ENCODE measurements around the gene TSPAN10. TPM values are rescaled to one million over a fixed set of nuclear protein-coding genes. Genes with fewer than 3 reads are reported as not detected.

TSPAN10 gene
- total RNA-seq, 4 donors from 2014 or later, result not detected

- H3K4me1 ChIP-seq, result no peaks in the 10 kb centered on the region
- no peak for TF ChIP-seq POLR2A (IDR thresholded peaks at IDR 0.05)
- no peak for TF ChIP-seq CTCF (IDR thresholded peaks at IDR 0.05)
- DNase-seq, result no peak
- H3K27me3 ChIP-seq, result no peaks in the 10 kb centered on the region
- no peaks in the 10 kb centered on the region for H3K9me3 ChIP-seq
- peaks cover 0 to 100% (median 0%) of the 10 kb centered on the region in 3 donors for H3K36me3 ChIP-seq
- no peak overlapping the region for H3K4me3 ChIP-seq
- H3K27ac ChIP-seq, result no peak overlapping the region
These were observed 56.7 kb downstream of the TSPAN10 start for GRCh38 chr17:81693509-81694210.

GRCh38 chr17:81694810-81695209 lies 57.8 kb downstream of the TSPAN10 start:
- Histone ChIP-seq H3K36me3 (peaks cover 0 to 97% (median 0%) of the 10 kb centered on the region in 3 donors), H3K4me3 (no peak overlapping the region), H3K9me3 (no peaks in the 10 kb centered on the region), H3K4me1 (no peaks in the 10 kb centered on the region), H3K27ac (no peak overlapping the region), H3K27me3 (no peaks in the 10 kb centered on the region)
- no peak for TF ChIP-seq CTCF (IDR thresholded peaks at IDR 0.05)
- TF ChIP-seq POLR2A (IDR thresholded peaks at IDR 0.05), result no peak
- DNase-seq, result no peak

- Histone ChIP-seq H3K4me3 (no peak overlapping the region), H3K27ac (no peak overlapping the region)
These were observed 58.2 kb downstream of the TSPAN10 start for GRCh38 chr17:81695211-81695610.

GRCh38 chr17:81695801-81696200 lies 58.8 kb downstream of the TSPAN10 start:
- Histone ChIP-seq H3K27ac (no peak overlapping the region), H3K27me3 (no peaks in the 10 kb centered on the region), H3K4me3 (no peak overlapping the region), H3K4me1 (peaks cover 0 to 4% (median 0%) of the 10 kb centered on the region in 4 donors), H3K36me3 (peaks cover 0 to 95% (median 0%) of the 10 kb centered on the region in 3 donors), H3K9me3 (no peaks in the 10 kb centered on the region)
- TF ChIP-seq CTCF (IDR thresholded peaks at IDR 0.05), result no peak
- TF ChIP-seq POLR2A (IDR thresholded peaks at IDR 0.05), result no peak
- no peak for DNase-seq

More at GRCh38 chr17:81695211-81695610, 58.2 kb downstream of the TSPAN10 start:
- no peak for DNase-seq
- H3K36me3 ChIP-seq, result peaks cover 0 to 95% (median 0%) of the 10 kb centered on the region in 3 donors
- no peaks in the 10 kb centered on the region for H3K4me1 ChIP-seq
- TF ChIP-seq CTCF (IDR thresholded peaks at IDR 0.05) (no peak), POLR2A (IDR thresholded peaks at IDR 0.05) (no peak)
- H3K9me3 ChIP-seq, result no peaks in the 10 kb centered on the region
- no peaks in the 10 kb centered on the region for H3K27me3 ChIP-seq

- TF ChIP-seq CTCF (IDR thresholded peaks at IDR 0.05), result no peak
- no peak for TF ChIP-seq POLR2A (IDR thresholded peaks at IDR 0.05)
- Histone ChIP-seq H3K27me3 (no peaks in the 10 kb centered on the region), H3K9me3 (no peaks in the 10 kb centered on the region), H3K36me3 (peaks cover 0 to 95% (median 0%) of the 10 kb centered on the region in 3 donors), H3K4me1 (peaks cover 0 to 10% (median under 1%) of the 10 kb centered on the region in 4 donors), H3K4me3 (no peak overlapping the region), H3K27ac (no peak overlapping the region)
- no peak for DNase-seq
These were observed 59.4 kb downstream of the TSPAN10 start for GRCh38 chr17:81696218-81696941.
